AML-193 (cell line): ENCODE data around the gene ARHGAP9.
"Not testable (repeated sequence)": the region's sequence is repeated elsewhere in the genome, so short reads cannot be mapped to it uniquely, and the experiment has no call there.

Experiments
- DNase-seq, 2 experiments: peaks; one replicate each; lab custom pipeline; 2025; lab: John Stamatoyannopoulos, UW

The ARHGAP9 gene

DNA sequence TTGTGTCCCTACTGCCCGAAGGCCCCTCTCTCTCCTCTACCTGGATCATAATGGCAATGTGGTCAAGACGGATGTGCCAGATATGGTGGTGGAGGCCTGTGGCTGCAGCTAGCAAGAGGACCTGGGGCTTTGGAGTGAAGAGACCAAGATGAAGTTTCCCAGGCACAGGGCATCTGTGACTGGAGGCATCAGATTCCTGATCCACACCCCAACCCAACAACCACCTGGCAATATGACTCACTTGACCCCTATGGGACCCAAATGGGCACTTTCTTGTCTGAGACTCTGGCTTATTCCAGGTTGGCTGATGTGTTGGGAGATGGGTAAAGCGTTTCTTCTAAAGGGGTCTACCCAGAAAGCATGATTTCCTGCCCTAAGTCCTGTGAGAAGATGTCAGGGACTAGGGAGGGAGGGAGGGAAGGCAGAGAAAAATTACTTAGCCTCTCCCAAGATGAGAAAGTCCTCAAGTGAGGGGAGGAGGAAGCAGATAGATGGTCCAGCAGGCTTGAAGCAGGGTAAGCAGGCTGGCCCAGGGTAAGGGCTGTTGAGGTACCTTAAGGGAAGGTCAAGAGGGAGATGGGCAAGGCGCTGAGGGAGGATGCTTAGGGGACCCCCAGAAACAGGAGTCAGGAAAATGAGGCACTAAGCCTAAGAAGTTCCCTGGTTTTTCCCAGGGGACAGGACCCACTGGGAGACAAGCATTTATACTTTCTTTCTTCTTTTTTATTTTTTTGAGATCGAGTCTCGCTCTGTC lies 22.8 kb downstream of the ARHGAP9 start:
- DNase-seq: no peak

DNA sequence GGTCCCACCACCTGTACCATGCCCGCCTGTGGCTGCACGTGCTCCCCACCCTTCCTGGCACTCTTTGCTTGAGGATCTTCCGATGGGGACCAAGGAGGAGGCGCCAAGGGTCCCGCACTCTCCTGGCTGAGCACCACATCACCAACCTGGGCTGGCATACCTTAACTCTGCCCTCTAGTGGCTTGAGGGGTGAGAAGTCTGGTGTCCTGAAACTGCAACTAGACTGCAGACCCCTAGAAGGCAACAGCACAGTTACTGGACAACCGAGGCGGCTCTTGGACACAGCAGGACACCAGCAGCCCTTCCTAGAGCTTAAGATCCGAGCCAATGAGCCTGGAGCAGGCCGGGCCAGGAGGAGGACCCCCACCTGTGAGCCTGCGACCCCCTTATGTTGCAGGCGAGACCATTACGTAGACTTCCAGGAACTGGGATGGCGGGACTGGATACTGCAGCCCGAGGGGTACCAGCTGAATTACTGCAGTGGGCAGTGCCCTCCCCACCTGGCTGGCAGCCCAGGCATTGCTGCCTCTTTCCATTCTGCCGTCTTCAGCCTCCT lies 23.4 kb downstream of the ARHGAP9 start:
- DNase-seq: peak in 1 of 2 experiments; percentile 19

DNA sequence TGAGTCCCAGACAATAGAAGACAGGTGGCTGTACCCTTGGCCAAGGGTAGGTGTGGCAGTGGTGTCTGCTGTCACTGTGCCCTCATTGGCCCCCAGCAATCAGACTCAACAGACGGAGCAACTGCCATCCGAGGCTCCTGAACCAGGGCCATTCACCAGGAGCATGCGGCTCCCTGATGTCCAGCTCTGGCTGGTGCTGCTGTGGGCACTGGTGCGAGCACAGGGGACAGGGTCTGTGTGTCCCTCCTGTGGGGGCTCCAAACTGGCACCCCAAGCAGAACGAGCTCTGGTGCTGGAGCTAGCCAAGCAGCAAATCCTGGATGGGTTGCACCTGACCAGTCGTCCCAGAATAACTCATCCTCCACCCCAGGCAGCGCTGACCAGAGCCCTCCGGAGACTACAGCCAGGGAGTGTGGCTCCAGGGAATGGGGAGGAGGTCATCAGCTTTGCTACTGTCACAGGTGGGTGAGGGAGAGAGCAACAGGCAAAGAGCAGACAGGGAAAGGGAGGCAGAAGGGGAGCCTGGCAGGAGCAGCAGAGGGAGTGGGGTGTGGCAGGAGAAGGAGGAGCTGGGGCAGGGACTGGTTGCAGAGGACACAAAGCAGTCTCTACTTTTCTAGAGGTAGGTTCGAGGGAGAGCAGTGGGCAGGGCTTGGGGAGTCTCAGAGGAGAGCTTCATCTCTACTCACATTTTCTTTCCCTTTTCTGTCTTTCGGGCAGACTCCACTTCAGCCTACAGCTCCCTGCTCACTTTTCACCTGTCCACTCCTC lies 24.1 kb downstream of the ARHGAP9 start:
- no peak for DNase-seq

DNA sequence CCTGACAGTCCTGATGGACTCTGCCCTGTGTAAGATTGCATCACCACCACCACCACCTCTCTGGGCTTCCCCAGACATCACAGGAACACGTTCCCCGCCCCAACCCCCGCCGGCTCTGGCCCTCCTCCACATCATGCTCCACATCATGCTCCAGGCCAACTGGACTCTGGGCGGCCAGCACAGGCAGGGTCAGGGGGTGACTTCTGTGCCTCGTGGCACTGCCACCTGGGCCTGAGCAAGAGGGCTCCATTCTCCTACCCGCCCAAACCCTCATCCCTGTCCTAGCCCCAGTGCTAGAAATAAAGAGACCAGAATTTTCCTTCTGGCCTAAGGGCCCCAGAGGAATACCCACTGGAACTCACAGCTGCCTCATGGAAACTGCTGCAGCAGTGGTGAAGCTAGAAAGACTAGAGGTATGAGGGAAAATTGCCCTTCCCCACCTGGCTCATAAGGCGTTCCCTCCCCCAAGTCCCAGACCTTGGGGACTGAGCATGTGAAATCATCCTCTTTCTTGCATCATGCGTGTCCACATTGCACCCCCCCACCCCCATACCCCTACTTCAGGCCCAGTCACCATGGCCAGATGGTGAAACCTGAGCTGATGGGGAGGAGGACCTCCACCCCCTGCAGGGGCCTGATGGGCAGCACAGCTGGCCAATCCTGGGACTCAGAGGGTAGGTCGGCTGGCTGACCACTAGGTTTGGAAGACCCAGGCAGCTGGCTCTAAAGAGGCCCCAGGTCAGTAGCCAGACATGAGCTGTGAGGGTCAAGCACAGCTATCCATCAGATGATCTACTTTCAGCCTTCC lies 24.9 kb downstream of the ARHGAP9 start, which contains the start of gene INHBE:
Gene INHBE, plus strand, starts transcription at position 742 of the 808 bp plus-strand sequence. CDS start 230 bp downstream, outside the sequence.
- DNase-seq: no peak

DNA sequence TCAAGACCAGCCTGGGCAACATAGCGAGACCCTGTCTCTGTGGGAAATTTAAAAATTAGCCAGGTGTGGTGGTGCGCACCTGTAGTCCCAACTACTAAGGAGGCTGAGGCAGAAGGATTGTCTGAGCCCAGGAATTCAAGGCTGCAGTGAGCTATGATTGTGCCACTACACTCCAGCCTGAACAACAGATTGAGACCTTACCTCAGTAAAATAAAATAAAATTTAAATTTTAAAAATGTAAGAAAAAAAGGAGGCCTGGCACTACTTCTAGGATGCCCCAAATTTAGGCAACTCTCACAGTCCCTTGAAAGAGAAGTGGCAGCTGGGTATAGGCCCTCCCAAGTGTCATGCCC lies 25.5 kb downstream of the ARHGAP9 start:
- no peak for DNase-seq

DNA sequence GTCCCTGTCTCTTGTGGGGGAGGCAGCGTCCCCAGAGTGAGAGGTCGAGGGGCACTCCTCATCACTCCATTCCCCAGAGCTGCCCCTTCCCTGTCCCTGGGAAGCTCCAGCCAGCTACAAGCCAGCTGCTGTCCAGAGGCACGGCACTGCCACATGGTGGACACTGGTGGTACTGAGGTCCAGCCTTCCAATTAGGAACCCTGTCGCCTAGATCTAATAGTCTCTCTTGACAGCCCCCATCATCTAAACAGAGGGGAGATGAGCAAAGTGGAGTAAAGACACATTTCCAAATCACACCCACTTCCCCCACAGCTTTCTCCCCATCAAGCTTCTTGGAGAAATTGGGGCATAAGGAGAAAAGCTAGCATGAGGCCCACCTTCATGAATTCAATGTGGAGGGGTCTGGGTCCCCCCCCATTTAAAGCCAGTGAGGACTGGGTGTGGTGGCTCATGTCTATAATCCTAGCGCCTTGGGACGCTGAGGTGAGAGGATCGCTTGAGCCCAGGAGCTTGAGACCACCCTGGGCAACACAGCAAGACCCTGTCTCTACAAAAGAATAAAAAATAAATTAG lies 26.6 kb downstream of the ARHGAP9 start:
- peak; percentile 35 to 57 for DNase-seq

DNA sequence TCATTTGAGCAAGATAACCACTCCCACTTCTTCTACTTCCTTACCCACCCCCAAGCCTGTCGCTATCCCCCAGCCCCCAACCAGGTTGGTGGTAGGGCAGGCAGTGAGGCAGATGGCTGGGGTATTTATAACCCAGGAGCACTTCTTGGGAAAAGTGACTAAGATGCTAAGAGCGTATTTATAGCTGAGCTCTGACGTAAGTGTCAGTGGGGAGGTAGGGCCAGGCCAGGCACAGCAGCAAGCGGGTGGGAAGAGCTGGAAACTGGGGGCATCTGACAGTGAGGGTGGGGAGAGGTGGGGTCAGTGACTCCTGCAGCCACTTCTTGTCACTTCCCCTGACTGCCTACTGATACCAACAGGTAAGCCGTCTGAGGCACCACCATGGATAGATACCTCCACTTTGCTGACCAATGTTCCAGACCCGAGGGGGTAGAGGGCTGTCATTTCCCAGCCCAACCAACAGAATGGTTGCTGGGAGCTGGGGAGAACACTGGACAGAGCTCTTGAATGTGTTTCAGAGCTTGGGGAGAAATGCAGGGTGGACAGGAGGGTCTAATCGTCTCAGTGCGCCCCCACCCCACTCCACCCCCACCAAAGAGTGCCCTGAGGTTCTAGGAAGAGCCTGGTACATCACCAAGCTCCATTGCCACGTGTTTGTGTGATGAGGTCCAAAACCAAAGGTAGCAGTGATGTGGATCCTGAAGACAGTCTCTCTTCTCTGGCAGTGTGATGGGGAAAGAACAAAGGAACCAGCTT lies 27.3 kb downstream of the ARHGAP9 start:
- DNase-seq: no peak

DNA sequence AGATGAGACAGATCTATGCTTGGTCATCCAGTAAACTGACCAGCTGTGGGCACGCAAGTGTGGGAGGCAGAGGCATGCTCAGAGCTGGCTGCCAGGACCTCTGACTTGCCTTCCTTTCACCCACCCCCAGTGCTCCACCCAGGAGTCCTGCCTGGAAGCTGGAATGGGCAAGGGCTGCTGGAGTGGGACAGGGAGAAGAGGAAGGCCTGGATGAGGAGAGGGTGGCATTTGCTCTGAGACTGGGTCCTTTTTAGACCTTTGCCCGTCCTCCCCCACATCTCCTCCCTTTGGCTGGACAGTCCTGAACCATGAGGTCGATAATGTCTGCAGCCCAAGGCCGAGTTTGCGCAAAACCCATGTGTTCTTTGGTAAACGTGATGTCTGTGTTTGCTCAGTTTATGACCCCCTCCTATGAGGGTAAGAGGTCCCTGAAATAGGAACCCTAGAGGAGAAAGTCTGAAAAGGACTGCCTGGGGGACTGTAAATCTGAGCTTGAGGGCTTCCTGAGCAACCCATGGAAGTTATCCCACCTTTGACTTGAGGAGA lies 28.4 kb downstream of the ARHGAP9 start:
- no peak for DNase-seq

DNA sequence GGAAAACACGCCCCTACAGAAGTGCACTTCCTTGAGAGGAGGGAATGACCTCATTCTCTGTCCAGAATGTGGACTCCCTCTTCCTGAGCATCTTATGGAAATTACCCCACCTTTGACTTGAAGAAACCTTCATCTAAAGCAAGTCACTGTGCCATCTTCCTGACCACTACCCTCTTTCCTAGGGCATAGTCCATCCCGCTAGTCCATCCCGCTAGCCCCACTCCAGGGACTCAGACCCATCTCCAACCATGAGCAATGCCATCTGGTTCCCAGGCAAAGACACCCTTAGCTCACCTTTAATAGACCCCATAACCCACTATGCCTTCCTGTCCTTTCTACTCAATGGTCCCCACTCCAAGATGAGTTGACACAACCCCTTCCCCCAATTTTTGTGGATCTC lies 29.6 kb downstream of the ARHGAP9 start:
- DNase-seq: no peak

DNA sequence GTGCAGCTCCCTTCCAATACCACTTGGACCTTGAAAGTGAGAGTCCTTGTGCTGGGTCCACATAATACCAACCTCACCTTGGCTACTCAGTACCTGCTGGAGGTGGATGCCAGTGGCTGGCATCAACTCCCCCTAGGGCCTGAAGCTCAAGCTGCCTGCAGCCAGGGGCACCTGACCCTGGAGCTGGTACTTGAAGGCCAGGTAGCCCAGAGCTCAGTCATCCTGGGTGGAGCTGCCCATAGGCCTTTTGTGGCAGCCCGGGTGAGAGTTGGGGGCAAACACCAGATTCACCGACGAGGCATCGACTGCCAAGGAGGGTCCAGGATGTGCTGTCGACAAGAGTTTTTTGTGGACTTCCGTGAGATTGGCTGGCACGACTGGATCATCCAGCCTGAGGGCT lies 30.3 kb downstream of the ARHGAP9 start:
- no peak for DNase-seq

DNA sequence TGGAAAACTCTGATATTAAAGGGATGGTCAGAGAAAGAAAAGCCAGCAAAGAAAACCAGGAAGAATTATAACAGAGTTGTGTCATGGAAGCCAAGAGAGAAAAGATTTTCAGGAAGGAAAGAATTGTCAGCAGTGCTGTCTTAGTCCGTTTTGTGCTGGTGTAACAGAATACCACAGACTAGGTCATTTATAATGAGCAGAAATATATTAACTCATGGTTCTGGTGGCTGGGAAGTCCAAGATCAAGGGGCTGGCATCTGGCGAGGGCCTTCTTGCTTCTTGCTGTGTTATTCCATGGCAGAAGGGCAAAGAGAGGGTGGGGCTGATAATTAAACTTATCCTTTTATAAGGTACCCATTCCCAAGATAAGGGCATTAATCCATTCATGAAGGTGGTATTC lies 31.0 kb downstream of the ARHGAP9 start:
- DNase-seq: no peak

DNA sequence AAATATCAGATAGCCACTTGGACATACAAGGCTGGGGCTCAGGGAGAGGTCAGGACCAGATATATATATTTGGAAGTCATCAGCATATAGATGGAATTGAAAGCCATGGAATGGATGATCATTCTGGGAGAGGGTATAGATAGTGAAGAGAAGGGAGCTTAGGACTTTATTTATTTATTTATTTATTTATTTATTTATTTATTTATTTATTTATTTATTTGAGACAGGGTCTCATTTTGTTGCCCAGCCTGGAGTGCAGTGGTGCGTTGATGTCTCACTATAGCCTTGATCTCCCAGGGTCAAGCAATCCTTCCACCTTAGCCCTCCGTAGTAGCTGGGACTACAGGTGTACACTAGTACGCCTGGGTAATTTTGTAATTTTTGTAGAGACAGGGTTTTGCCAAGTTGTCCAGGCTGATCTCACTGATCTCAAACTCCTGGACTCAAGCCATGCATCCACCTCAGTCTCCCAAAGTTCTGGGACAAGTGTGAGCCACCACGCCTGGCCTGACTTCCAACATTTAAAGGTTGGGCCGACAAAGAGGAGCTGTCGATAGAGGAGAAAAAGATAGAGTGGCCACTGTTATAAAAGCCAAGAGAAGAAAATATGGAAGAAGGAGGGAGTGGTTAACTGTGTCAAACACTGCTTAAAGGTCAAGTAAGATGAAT lies 33.2 kb downstream of the ARHGAP9 start:
- no peak for DNase-seq

DNA sequence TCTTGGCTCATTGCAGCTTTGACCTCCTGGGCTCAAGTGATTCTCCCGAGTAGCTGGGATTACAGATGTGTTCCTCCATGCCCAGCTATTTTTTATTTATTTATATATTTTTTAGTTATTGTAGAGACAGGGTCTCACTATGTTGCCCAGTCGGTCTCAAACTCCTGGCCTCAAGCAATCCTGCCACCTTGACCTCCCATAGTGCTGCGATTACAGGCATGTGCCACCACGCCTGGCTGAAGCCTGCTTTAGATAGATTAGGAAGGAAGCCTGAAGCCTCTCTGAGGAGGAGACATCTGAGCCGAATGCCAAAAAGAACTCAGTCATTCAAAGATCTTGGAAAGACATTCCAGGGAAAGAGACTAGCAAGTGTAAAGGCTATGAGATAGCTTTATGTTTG lies 34.9 kb downstream of the ARHGAP9 start:
- DNase-seq: no peak

DNA sequence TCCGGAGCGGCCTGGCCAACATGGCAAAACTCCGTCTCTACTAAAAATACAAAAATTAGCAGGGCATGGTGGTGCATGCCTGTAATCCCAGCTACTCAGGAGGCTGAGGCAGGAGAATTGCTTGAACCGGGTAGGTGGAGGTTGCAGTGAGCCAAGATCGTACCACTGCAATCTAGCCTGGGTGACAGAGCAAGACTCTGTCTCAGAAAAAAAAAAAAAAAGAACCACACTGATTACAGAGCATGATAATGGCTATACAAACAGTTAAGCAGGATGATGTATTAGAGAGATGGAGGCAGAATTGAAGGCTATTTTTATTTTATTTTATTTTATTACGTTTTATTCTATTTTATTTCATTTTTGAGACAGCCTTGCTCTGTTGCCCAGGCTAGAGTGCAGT lies 35.3 kb downstream of the ARHGAP9 start:
- DNase-seq: not testable (repeated sequence)

DNA sequence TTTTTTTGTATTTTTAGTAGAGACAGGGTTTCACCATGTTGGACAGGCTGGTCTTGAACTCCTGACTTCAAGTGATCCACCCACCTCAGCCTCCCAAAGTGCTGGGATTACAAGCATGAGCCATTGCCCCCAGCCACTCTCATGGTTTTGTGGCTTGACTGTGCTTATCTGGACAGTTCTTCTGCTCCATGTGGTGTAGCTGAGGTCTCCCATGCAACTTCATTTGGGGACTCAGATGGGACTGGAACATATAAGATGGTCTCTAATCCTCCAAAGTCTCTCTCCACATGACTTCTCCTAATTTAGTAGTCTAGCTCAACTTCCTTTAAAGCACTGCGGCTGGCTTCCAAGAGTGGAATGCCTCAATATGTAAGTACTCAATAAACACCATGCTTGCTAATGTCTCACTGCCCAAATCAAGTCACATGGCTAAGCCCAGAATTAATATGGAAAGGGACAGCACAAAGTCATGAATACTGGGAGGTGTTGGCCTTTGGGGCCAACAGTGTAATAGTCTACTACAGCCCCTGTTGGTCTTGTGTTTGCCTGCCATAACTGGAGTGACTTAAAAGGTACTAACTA lies 37.7 kb downstream of the ARHGAP9 start:
- DNase-seq: no peak

DNA sequence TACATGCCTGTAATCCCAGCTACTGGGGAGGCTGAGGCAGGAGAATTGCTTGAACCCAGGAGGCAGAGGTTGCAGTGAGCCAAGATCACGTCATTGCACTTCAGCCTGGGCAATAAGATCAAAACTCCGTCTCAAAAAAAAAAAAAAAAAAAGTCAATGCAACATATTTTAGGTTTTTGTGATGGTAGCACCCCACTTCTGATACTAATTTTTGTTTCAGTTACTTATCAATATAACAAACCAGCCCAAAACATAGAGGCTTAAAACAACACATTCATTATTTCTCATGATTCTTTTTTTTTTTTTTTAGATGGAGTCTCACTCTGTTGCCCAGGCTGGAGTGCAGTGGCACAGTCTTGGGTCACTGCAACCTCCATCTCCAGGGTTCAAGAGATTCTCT lies 38.3 kb downstream of the ARHGAP9 start:
- DNase-seq: not testable (repeated sequence)

DNA sequence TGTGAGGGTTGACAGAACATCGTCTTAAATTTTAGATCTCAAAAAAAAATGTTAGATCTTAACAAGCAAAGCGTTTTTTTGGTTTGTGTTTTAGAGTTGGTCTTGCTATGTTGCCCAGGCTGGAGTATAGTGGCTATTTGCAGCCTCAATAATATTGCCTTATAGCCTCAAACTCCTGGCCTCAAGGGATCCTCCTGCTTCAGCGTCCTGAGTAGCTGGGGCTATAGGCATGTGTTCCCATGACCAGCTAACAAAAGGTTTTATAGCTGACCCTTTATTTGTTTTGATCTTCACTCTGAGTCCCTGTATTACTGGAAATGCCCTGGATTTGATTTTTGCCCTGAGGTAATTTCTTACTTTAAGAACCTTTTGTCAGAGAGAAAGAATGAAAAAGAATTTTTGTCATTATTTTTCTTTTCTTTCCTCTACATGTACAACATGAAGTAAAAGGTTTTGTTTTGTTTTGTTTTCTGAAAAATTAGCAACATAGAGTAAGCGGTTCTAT lies 39.9 kb downstream of the ARHGAP9 start:
- DNase-seq: no peak

DNA sequence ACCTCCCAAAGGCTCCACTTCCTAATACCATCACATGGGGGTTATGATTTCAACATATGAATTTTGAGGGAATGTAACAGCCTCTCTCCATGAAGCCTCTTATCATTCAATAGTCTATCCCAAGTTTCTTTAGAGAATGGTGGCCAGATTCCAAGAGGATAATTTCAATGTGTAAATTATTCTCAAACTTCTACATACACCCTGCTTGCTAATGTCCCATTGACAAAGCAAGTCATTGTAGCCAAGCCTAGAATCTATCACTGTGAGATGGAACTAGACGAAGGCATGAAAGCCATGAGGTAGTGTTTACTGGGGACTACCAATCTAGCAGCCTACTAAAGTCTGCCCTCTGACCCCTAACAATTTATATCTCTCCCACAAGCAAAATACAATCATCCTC lies 41.3 kb downstream of the ARHGAP9 start:
- no peak for DNase-seq

DNA sequence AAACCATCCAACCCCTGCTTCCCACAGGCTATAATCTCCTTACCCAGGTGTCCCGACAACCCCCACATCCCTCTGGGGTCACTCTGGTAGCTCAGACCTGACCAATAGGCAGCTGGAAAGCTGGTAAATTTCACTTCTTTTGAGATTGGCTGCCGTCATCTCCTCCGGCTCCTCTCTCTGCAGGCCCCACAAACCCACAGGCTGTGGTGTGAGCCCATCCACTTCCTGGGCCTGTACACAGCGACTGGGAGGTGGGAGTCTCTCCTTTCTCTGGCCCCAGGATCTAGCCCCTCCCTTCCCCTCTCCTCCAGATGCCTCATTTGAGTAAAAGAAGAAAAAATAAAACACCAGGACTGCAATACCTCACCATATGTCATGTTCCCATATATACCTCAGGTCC lies 44.4 kb downstream of the ARHGAP9 start:
- DNase-seq: no peak
